ENCODE results near the gene SLC7A14.

SLC7A14 gene

GRCh38 chr3:170484869-170485268, 101.0 kb downstream of the SLC7A14 start:
- TF ChIP-seq POLR2AphosphoS5 (IDR thresholded peaks at IDR 0.05; ENCODE audit: low read depth, low read length) = no peak
- TF ChIP-seq TAF1 (IDR thresholded peaks at IDR 0.05; ENCODE audit: borderline replicate concordance, insufficient read depth, low read length) = no peak
- no peak for TF ChIP-seq FOXP2 (optimal IDR thresholded peaks at IDR 0.05; ENCODE audit: borderline replicate concordance, extremely low read depth, extremely low read length, insufficient read depth)
- no peak for TF ChIP-seq SIN3A (IDR thresholded peaks at IDR 0.05; ENCODE audit: borderline replicate concordance, insufficient read depth, low read length)
- no peak for TF ChIP-seq REST (IDR thresholded peaks at IDR 0.05; ENCODE audit: insufficient read depth in 1 of 2, low read depth in 2 of 2, low read length in 2 of 2)

GRCh38 chr3:170483485-170484262, 102.2 kb downstream of the SLC7A14 start:
- no peak for TF ChIP-seq FOXP2 (optimal IDR thresholded peaks at IDR 0.05; ENCODE audit: borderline replicate concordance, extremely low read depth, extremely low read length, insufficient read depth)
- no peak for TF ChIP-seq POLR2AphosphoS5 (IDR thresholded peaks at IDR 0.05; ENCODE audit: low read depth, low read length)
- TF ChIP-seq REST (IDR thresholded peaks at IDR 0.05; ENCODE audit: insufficient read depth in 1 of 2, low read depth in 2 of 2, low read length in 2 of 2) = no peak
- TF ChIP-seq TAF1 (IDR thresholded peaks at IDR 0.05; ENCODE audit: borderline replicate concordance, insufficient read depth, low read length) = no peak
- no peak for TF ChIP-seq SIN3A (IDR thresholded peaks at IDR 0.05; ENCODE audit: borderline replicate concordance, insufficient read depth, low read length)

GRCh38 chr3:170482199-170482598, 103.7 kb downstream of the SLC7A14 start:
- no peak for TF ChIP-seq POLR2AphosphoS5 (IDR thresholded peaks at IDR 0.05; ENCODE audit: low read depth, low read length)
- TF ChIP-seq SIN3A (IDR thresholded peaks at IDR 0.05; ENCODE audit: borderline replicate concordance, insufficient read depth, low read length) = no peak
- no peak for TF ChIP-seq TAF1 (IDR thresholded peaks at IDR 0.05; ENCODE audit: borderline replicate concordance, insufficient read depth, low read length)
- TF ChIP-seq FOXP2 (optimal IDR thresholded peaks at IDR 0.05; ENCODE audit: borderline replicate concordance, extremely low read depth, extremely low read length, insufficient read depth) = no peak
- TF ChIP-seq REST (IDR thresholded peaks at IDR 0.05; ENCODE audit: insufficient read depth in 1 of 2, low read depth in 2 of 2, low read length in 2 of 2) = no peak

DNA sequence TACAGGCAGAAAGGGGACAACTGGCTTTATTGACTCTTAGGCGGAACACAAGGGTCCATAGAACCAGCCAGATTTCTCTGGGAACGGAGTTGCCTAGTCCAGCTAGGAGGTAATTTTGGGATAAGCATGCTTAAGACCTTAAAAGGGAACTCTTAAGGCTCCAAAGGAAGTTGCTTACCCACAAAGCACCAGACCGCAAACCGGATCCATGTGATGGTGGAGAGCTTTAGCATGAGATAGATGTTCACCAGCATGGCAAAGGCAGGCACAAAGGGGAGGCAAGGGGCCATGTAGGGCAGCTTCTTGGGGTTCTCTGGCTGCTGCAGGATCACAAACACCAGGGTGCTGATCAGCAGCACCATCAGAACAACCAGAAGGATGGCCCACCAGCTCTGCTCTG, 105.8 kb downstream of the SLC7A14 start:
- TF ChIP-seq REST (IDR thresholded peaks at IDR 0.05; ENCODE audit: insufficient read depth in 1 of 2, low read depth in 2 of 2, low read length in 2 of 2) (no peak), POLR2AphosphoS5 (IDR thresholded peaks at IDR 0.05; ENCODE audit: low read depth, low read length) (no peak), TAF1 (IDR thresholded peaks at IDR 0.05; ENCODE audit: borderline replicate concordance, insufficient read depth, low read length) (no peak), SIN3A (IDR thresholded peaks at IDR 0.05; ENCODE audit: borderline replicate concordance, insufficient read depth, low read length) (no peak), FOXP2 (optimal IDR thresholded peaks at IDR 0.05; ENCODE audit: borderline replicate concordance, extremely low read depth, extremely low read length, insufficient read depth) (no peak)

Data from PFSK-1 (cell line).